GM21619 (cell line): Measurements from ENCODE around the gene EEFSEC.

Experiments
- ATAC-seq: cut with Tn5 transposase; IDR thresholded peaks from one replicate; pipeline ENCODE4 v1.9.1; 2021; ENCODE audit not compliant: unreplicated experiment

EEFSEC gene

GRCh38 chr3:128455786-128456748 is 302.8 kb downstream of the EEFSEC start:
- ATAC-seq: no peak

DNA sequence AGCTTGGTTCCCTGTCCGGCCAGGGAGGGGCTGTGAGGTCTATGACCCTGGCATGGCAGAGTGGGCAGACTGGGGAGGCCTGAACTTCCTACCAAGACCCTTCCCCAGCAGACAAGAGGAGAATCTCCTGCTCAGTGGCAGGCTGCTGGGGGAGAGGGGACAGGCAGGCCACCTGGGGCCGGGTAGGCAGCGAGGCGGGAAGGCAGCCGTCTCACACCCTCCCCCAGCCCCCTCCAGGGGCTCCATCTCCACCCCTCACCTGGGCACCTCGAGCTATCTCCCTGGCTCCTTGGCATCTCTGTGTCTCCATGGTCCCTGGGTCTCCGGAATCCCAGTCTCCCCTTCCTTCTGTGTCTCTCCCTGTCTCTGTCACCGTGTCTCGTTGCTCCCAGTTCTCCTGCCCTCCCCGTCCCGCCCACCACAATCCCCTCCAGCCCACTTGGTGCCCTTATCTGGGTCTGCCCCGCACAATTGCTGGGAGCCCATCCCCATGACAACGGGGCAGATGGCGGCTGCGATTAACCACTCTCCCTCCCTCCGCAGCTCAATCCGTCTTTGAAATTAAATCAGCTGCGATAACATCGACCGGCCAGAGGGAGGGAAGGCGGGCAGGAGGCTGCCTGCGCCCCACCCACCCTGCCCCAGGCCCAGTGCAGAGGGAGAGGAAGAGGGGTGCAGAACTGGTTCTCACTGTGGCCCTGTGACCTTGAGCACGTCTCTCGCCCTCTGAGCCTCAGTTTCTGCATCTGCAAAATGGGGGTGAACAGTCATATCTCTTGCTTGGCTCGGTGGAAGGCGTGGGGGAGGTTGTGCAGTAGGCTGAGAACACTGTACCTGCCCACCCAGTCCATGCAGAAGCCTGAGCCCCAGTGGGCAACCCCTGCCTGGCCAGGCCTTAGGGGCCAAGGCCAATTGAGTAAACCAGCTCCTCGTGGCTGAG is 303.8 kb downstream of the EEFSEC start:
- ATAC-seq: no peak

DNA sequence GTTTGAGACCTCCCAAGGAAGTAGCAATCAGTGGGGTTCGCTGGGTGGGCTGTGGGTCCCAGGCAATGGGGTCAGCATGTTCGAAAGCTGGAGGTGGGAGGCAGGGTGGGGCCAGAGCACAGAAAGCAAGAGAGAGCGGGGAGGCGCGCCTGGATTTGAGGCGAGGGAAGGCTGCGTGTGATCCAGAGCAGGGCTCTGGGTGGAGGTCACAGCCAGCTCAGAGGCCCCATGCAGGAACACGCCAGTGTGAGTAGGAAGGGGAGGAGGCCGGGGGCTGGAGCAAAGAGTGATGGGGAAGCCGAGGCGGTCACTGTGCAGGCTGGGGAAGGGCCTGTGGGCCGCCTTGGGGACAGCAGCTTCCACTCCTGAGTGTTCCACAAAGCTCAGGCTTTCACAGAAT is 304.7 kb downstream of the EEFSEC start:
- ATAC-seq: no peak
